Brain microvascular endothelial cell (primary cell): Measurements from ENCODE around the gene LRP1B.

ENCODE experiments used
- DNase-seq: peaks from one replicate; pipeline ENCODE4 v3.0.0-alpha.2; 2020
- H3K27ac ChIP-seq: fragments of 250-450 bp; sonication (Bioruptor Pico); 2 replicates; pipeline ENCODE4 v1.5.1; 2020; ENCODE audit warnings: mild to moderate bottlenecking, moderate library complexity
- H3K27me3 ChIP-seq: fragments of 250-450 bp; sonication (Bioruptor Pico); replicated peaks from 2 replicates; pipeline ENCODE4 v1.5.1; 2020; ENCODE audit warnings: mild to moderate bottlenecking
- H3K36me3 ChIP-seq: fragments of 250-450 bp; sonication (Bioruptor Pico); replicated peaks from 2 replicates; pipeline ENCODE4 v1.5.1; 2020; ENCODE audit warnings: mild to moderate bottlenecking
- H3K4me3 ChIP-seq: 2 replicates; pipeline ENCODE4 v1.5.1; 2011; ENCODE audit warnings: low read depth, mild to moderate bottlenecking, control low read depth, low read length, moderate library complexity
- in situ Hi-C: cut with HindIII; loops from 2 replicates; pipeline ENCODE4 v1.10.0; 2017; ENCODE audit warnings: low sequenced_read_pairs, low pct_ligation_motif_present
- TF ChIP-seq, protein P1 (sequence below): IDR thresholded peaks from 2 replicates; pipeline ENCODE4 v1.5.1; 2011; ENCODE audit warnings: low read depth, mild to moderate bottlenecking, moderate library complexity, low read length, control low read depth, inconsistent platforms; ENCODE audit errors: missing control alignments

The LRP1B gene

GRCh38 chr2:141579071-141579470 lies 551.7 kb downstream of the LRP1B start:
- Histone ChIP-seq H3K36me3 (no peaks in the 10 kb centered on the region), H3K27me3 (no peaks in the 10 kb centered on the region), H3K27ac (no peak overlapping the region), H3K4me3 (no peak overlapping the region)
- TF ChIP-seq, protein P1, sequence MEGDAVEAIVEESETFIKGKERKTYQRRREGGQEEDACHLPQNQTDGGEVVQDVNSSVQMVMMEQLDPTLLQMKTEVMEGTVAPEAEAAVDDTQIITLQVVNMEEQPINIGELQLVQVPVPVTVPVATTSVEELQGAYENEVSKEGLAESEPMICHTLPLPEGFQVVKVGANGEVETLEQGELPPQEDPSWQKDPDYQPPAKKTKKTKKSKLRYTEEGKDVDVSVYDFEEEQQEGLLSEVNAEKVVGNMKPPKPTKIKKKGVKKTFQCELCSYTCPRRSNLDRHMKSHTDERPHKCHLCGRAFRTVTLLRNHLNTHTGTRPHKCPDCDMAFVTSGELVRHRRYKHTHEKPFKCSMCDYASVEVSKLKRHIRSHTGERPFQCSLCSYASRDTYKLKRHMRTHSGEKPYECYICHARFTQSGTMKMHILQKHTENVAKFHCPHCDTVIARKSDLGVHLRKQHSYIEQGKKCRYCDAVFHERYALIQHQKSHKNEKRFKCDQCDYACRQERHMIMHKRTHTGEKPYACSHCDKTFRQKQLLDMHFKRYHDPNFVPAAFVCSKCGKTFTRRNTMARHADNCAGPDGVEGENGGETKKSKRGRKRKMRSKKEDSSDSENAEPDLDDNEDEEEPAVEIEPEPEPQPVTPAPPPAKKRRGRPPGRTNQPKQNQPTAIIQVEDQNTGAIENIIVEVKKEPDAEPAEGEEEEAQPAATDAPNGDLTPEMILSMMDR: no peak
- in situ Hi-C loops: no loop called here
- no peak for DNase-seq

GRCh38 chr2:141570474-141571131 lies 560.2 kb downstream of the LRP1B start:
- Histone ChIP-seq H3K36me3 (no peaks in the 10 kb centered on the region), H3K27me3 (no peaks in the 10 kb centered on the region), H3K4me3 (no peak overlapping the region), H3K27ac (no peak overlapping the region)
- in situ Hi-C loops: no loop called here
- no peak for DNase-seq
- TF ChIP-seq, protein P1: no peak

DNA sequence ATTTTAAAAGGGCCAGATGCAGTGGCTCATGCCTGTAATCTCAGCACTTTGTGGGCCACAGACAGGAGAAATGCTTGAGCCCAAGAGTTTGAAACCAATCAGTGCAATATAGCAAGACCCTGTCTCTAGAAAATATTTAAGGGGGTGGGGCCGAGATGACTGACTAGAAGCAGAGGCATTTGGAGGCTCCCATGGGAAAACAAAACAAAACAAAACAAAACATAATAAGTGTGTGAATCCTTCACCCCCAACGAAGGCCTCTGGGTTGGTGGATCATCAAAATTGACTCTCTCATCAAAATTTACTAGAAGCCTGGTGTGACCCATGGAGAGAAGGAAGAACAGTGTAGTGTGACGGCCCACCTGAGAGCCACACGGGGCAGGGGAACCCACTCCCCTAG lies 560.9 kb downstream of the LRP1B start:
- Histone ChIP-seq H3K27ac (no peak overlapping the region), H3K4me3 (no peak overlapping the region), H3K27me3 (no peaks in the 10 kb centered on the region), H3K36me3 (no peaks in the 10 kb centered on the region)
- DNase-seq: no peak
- in situ Hi-C loops: no loop called here
- TF ChIP-seq, protein P1: no peak

- DNase-seq: no peak
- H3K27me3 ChIP-seq: no peaks in the 10 kb centered on the region
Observed at GRCh38 chr2:141565597-141565996, 565.2 kb downstream of the LRP1B start.

GRCh38 chr2:141560723-141561122 lies 570.1 kb downstream of the LRP1B start:
- H3K27ac ChIP-seq: no peak overlapping the region
- H3K27me3 ChIP-seq: no peaks in the 10 kb centered on the region
- no peaks in the 10 kb centered on the region for H3K36me3 ChIP-seq
- no peak for DNase-seq
- in situ Hi-C loops: no loop called here
- TF ChIP-seq, protein P1: no peak
- H3K4me3 ChIP-seq: no peak overlapping the region

More at GRCh38 chr2:141565597-141565996, 565.2 kb downstream of the LRP1B start:
- TF ChIP-seq, protein P1: no peak
- no peak overlapping the region for H3K4me3 ChIP-seq
- in situ Hi-C loops: no loop called here
- H3K36me3 ChIP-seq: no peaks in the 10 kb centered on the region
- H3K27ac ChIP-seq: no peak overlapping the region
